Measurements from ENCODE around the gene PDLIM4.

The PDLIM4 gene

DNA sequence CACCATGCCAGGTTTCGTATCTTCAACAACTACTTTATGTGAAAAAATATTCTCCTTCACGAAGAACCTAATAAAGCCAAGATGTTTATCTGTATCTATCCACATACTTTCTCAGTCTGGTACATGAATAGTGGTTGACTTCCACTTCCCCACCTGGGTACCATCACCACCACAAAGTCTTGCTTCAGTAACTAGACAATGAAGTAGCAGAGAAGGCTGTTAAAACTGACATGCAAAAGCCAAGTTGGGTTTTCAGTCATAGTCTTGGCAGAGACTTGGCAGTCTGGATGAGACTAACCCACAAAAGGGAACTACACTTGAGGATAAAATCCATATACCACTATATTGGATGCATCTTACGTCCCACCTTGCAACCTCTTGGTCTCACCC lies 34.9 kb upstream of the PDLIM4 start:
- TF ChIP-seq, protein P1, sequence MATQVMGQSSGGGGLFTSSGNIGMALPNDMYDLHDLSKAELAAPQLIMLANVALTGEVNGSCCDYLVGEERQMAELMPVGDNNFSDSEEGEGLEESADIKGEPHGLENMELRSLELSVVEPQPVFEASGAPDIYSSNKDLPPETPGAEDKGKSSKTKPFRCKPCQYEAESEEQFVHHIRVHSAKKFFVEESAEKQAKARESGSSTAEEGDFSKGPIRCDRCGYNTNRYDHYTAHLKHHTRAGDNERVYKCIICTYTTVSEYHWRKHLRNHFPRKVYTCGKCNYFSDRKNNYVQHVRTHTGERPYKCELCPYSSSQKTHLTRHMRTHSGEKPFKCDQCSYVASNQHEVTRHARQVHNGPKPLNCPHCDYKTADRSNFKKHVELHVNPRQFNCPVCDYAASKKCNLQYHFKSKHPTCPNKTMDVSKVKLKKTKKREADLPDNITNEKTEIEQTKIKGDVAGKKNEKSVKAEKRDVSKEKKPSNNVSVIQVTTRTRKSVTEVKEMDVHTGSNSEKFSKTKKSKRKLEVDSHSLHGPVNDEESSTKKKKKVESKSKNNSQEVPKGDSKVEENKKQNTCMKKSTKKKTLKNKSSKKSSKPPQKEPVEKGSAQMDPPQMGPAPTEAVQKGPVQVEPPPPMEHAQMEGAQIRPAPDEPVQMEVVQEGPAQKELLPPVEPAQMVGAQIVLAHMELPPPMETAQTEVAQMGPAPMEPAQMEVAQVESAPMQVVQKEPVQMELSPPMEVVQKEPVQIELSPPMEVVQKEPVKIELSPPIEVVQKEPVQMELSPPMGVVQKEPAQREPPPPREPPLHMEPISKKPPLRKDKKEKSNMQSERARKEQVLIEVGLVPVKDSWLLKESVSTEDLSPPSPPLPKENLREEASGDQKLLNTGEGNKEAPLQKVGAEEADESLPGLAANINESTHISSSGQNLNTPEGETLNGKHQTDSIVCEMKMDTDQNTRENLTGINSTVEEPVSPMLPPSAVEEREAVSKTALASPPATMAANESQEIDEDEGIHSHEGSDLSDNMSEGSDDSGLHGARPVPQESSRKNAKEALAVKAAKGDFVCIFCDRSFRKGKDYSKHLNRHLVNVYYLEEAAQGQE (IDR thresholded peaks at IDR 0.05; ENCODE audit: low read depth) = no peak
- TF ChIP-seq ZBTB7A (IDR thresholded peaks at IDR 0.05; ENCODE audit: low read depth) (no peak), TCF12 (IDR thresholded peaks at IDR 0.05; ENCODE audit: low read depth) (no peak)
- TF ChIP-seq, protein P2, sequence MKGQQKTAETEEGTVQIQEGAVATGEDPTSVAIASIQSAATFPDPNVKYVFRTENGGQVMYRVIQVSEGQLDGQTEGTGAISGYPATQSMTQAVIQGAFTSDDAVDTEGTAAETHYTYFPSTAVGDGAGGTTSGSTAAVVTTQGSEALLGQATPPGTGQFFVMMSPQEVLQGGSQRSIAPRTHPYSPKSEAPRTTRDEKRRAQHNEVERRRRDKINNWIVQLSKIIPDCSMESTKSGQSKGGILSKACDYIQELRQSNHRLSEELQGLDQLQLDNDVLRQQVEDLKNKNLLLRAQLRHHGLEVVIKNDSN (IDR thresholded peaks at IDR 0.05) = no peak

DNA sequence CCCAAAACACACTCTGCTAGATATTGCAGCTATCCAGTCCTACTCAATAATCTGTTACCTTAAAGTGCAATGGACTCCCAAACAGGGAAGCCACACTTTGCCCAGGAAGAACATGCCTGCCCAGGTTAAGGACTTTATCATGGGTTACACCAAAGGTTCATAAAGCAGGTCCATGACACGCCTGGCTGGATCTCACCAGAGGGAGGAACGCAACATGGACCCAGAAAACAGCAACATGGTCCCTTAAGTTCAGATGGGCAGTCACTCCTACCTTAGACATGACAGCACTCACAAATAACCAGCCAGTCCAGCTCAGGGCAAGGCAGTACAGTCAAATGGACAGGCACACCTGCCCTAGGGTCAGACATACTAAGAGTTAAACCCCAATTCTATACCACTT lies 33.6 kb upstream of the PDLIM4 start:
- no peak for TF ChIP-seq CEBPB (IDR thresholded peaks at IDR 0.05)
- no peak for TF ChIP-seq EGR1 (IDR thresholded peaks at IDR 0.05)
- TF ChIP-seq RAD21 (IDR thresholded peaks at IDR 0.05; ENCODE audit: low read depth) = no peak
- no peak for TF ChIP-seq ZBTB7A (IDR thresholded peaks at IDR 0.05; ENCODE audit: low read depth)
- TF ChIP-seq TCF12 (IDR thresholded peaks at IDR 0.05; ENCODE audit: low read depth) = no peak
- no peak for TF ChIP-seq YY1 (IDR thresholded peaks at IDR 0.05; ENCODE audit: low read depth)
- TF ChIP-seq EP300 (IDR thresholded peaks at IDR 0.05; ENCODE audit: borderline replicate concordance) = no peak

DNA sequence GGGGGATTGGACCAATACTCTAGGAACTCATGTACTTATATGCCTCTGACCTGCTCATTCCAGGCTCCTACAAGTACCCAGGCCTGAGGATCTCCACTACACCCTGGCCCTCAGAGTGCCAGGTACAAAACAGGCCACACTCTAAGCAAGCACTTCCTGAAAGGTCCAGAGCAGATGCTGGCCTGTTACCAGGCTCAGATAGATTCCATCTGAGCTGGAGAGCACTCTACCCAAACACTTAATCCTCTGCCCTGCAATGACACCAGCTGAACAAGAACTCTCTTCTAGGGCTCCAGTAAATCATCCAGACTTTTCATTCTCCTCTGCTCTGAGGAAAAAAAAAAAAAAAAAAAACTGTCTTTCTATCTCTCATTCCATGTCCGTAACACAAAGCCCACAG lies 32.8 kb upstream of the PDLIM4 start:
- TF ChIP-seq TCF12 (IDR thresholded peaks at IDR 0.05; ENCODE audit: low read depth) = no peak
- TF ChIP-seq EP300 (IDR thresholded peaks at IDR 0.05; ENCODE audit: borderline replicate concordance) = no peak
- no peak for TF ChIP-seq TEAD4 (IDR thresholded peaks at IDR 0.05)
- no peak for TF ChIP-seq YY1 (IDR thresholded peaks at IDR 0.05; ENCODE audit: low read depth)
- TF ChIP-seq, protein P3, sequence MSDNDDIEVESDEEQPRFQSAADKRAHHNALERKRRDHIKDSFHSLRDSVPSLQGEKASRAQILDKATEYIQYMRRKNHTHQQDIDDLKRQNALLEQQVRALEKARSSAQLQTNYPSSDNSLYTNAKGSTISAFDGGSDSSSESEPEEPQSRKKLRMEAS (IDR thresholded peaks at IDR 0.05) = no peak
- no peak for TF ChIP-seq TAF1 (IDR thresholded peaks at IDR 0.05; ENCODE audit: low read depth)
- no peak for TF ChIP-seq EGR1 (IDR thresholded peaks at IDR 0.05)
- TF ChIP-seq ZBTB7A (IDR thresholded peaks at IDR 0.05; ENCODE audit: low read depth) = no peak
- TF ChIP-seq, protein P1 (IDR thresholded peaks at IDR 0.05; ENCODE audit: low read depth) = no peak
- TF ChIP-seq CEBPB (IDR thresholded peaks at IDR 0.05) = no peak
- no peak for TF ChIP-seq FOXM1 (IDR thresholded peaks at IDR 0.05; ENCODE audit: borderline replicate concordance, low read depth)

DNA sequence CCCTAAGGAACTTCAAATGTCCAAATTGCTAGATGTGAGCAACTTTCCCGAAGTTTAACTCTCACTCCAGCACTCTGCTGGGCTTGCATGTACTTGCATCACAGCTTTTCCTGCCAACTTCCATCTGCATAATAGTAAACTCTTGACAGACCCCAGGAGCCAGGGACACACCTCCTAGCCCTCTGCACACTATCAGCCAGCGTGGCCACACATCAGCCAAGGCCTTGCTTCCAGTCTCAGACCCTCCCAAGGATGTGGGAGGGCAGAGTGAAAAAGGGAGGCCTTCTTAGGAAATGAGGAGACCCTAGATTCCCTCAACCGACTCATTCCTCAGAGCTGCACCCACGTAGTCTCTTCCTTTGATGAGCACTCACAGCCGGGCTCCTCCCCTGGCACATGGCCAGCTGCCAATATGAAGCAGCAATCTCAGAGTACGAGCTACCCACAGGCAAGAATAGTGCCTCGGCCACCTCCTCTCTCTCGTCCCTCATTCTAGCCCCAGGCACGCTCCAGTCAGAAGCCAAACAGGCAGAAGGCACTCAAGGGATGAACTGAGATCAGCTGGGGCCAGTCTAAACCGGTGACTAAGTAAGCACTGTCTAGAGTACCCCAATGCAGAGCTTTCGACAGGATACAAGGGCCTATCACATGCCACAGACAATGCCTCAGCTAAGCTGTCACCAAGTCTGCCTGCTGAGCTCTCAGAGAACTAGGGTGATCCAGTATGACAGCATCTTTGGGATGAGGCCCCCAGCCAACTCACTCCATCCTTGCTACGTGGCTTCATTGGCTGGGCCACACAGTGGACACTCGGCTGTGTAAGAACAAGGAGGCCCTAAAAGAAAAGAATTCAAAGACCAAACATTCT lies 32.1 kb upstream of the PDLIM4 start:
- TF ChIP-seq EP300 (IDR thresholded peaks at IDR 0.05; ENCODE audit: borderline replicate concordance) = no peak
- TF ChIP-seq TCF12 (IDR thresholded peaks at IDR 0.05; ENCODE audit: low read depth) = no peak
- TF ChIP-seq TAF1 (IDR thresholded peaks at IDR 0.05; ENCODE audit: low read depth) = no peak
- TF ChIP-seq CEBPB (IDR thresholded peaks at IDR 0.05) = no peak
- TF ChIP-seq, protein P1 (IDR thresholded peaks at IDR 0.05; ENCODE audit: low read depth) = no peak
- no peak for TF ChIP-seq YY1 (IDR thresholded peaks at IDR 0.05; ENCODE audit: low read depth)
- TF ChIP-seq RAD21 (IDR thresholded peaks at IDR 0.05; ENCODE audit: low read depth) = no peak
- TF ChIP-seq ZBTB7A (IDR thresholded peaks at IDR 0.05; ENCODE audit: low read depth) = no peak
- TF ChIP-seq EGR1 (IDR thresholded peaks at IDR 0.05) = no peak
- TF ChIP-seq, protein P2 (IDR thresholded peaks at IDR 0.05) = no peak
- TF ChIP-seq, protein P3 (IDR thresholded peaks at IDR 0.05) = no peak
- TF ChIP-seq TEAD4 (IDR thresholded peaks at IDR 0.05) = no peak
- TF ChIP-seq NFIC (IDR thresholded peaks at IDR 0.05) = no peak
- no peak for TF ChIP-seq CREB1 (IDR thresholded peaks at IDR 0.05; ENCODE audit: low read depth)
- TF ChIP-seq FOXM1 (IDR thresholded peaks at IDR 0.05; ENCODE audit: borderline replicate concordance, low read depth) = no peak
